Heart left ventricle (tissue), 16 donors: ENCODE measurements around the gene SOCS3. TPM values are rescaled to one million over a fixed set of nuclear protein-coding genes. Genes with fewer than 3 reads are reported as not detected.
A peak's percentile ranks its signal among the peaks of the same experiment; 100 is the strongest.

Experiments
- ATAC-seq, 4 donors: fragments of 200-7000 bp; cut with Tn5 transposase; one replicate each; pipeline ENCODE4 v1.9.1; 2020 to 2022; ENCODE audit warnings: moderate library complexity in 4 of 4, mild to moderate bottlenecking in 3 of 4, moderate number of reproducible peaks in 1 of 4
- DNase-seq, 5 donors: peaks; one replicate each; pipeline ENCODE4 v3.0.0-alpha.2; 2020
- H3K27ac ChIP-seq, 12 donors: fragments of 200-600 bp; sonication (generic) in 4 of 12; one replicate each; pipeline versions ENCODE4 v1.5.0 to v1.8.0; 2016 to 2022; ENCODE audit warnings: mild to moderate bottlenecking in 2 of 12
- H3K27me3 ChIP-seq, 9 donors: fragments of 200-600 bp; sonication (generic) in 2 of 9; one replicate each; pipeline versions ENCODE4 v1.5.1 to v1.8.0; 2016 to 2022; ENCODE audit warnings: mild to moderate bottlenecking in 3 of 9
- H3K36me3 ChIP-seq, 9 donors: fragments of 200-600 bp; sonication (generic) in 2 of 9; one replicate each; pipeline versions ENCODE4 v1.5.0 to v1.8.0; 2018 to 2022; ENCODE audit warnings: mild to moderate bottlenecking in 2 of 9
- H3K4me1 ChIP-seq, 12 donors: fragments of 200-600 bp; sonication (generic) in 4 of 12; one replicate each; pipeline versions ENCODE4 v1.5.0 to v1.8.0; 2016 to 2022; ENCODE audit warnings: mild to moderate bottlenecking in 3 of 12
- H3K4me3 ChIP-seq, 12 donors: fragments of 200-600 bp; sonication (generic) in 4 of 12; one replicate each; pipeline versions ENCODE4 v1.5.0 to v1.8.0; 2017 to 2022; ENCODE audit warnings: mild to moderate bottlenecking in 9 of 12, moderate library complexity in 4 of 12
- H3K9me3 ChIP-seq, 12 donors: fragments of 200-600 bp; sonication (generic) in 4 of 12; one replicate each; pipeline versions ENCODE4 v1.5.0 to v1.8.0; 2016 to 2022; ENCODE audit warnings: mild to moderate bottlenecking in 1 of 12
- CTCF ChIP-seq, 12 donors: fragments of 200-600 bp; sonication (generic) in 4 of 12; IDR thresholded peaks; one replicate each; pipeline versions ENCODE4 v1.5.0 to v1.8.0; 2018 to 2022; ENCODE audit warnings: antibody characterized with exemption in 12 of 12, mild to moderate bottlenecking in 5 of 12
- POLR2A ChIP-seq, 2 donors: fragments of 450-650 bp; IDR thresholded peaks; one replicate each; pipeline ENCODE4 v1.6.1; 2017; ENCODE audit warnings: antibody characterized with exemption in 2 of 2, mild to moderate bottlenecking in 2 of 2, moderate library complexity in 2 of 2
- WGBS, 4 donors: extraction: QIAGEN DNeasy Blood & Tissue Kit in 2 of 4; methylation state at CpG; one replicate each; pipeline versions ENCODE4 v1.1.5 to v1.1.7; 2013 to 2018; 5-methylcytosine and 5-hydroxymethylcytosine counted together
- intact Hi-C, 10 donors: fragments of 100-400 bp; cut with DNase I; formaldehyde crosslinking; loops; one replicate each; pipeline versions ENCODE4 v1.11.1 to v1.14.2; 2022
- polyA plus RNA-seq, 2 donors: library from polyadenylated mRNA; stranded (reverse); fragments of 200-250 nt; gene quantifications; one replicate each; pipeline ENCODE4 v1.2.3, GENCODE V29; 2013
- total RNA-seq, 9 donors: library from RNA; depleted of rRNA in 2 of 9; stranded (reverse); fragments of >200 nt in 2 of 9; fragmentation: NEBNext Ultra II Directional in 3 of 9; extraction: Animal tissue kit (Norgen Biotek cat#: 25700) in 3 of 9; gene quantifications; one replicate each; pipeline versions ENCODE4 v1.1.0 to v1.2.4, GENCODE V29; 2016 to 2023
- donor health status: ischemic (EF 13 %, LVEDD 7.1; RV severe dilation, severe dysfunction).
- donor health status: healthy with polysubstance abuse.
- donor health status: DM: no; HTN: yes; CAD: no.
- donor health status: DM: no; HTN: no; CAD: no.
- donor health status: ischemic (EF 25% LVEDD 6.9; RV normal size, moderate dysfunction).
- donor health status: ischemic (EF 25% LVEDD 5.7; RV mildly dilated, moderate dysfunction).
- donor health status: healthy.
- donor health status: DM: yes; HTN: yes; CAD: no.
- donor health status: ischemic (EF 35%, LVEDD 5.7; RV mildly dilated, moderate dysfunction).
- donor health status: nonischemic (EF 11% LVEDD 7.7; RV severe dilation, severe dysfunction).
- donor health status: DM: yes; HTN: yes; CAD: no.
- donor health status: PGD.
- donor health status: ischemic (EF 29% LVEDD 5.4; RV normal size, mild dysfunction).
- donor health status: nonischemic (EF 23%, LVEDD 6.1; RV moderate dilation, normal function).

Gene SOCS3
- total and polyA plus RNA-seq, 11 donors = 4.6 to 134 (median 15.9) TPM

GRCh38 chr17:78364436-78365281 is 4.8 kb upstream of the SOCS3 start:
- Histone ChIP-seq H3K9me3 (no peaks in the 10 kb centered on the region), H3K4me3 (no peak overlapping the region), H3K27me3 (no peaks in the 10 kb centered on the region), H3K27ac (peak overlapping the region in 2 of 12 donors; percentile 63 to 75), H3K36me3 (no peaks in the 10 kb centered on the region), H3K4me1 (peaks cover 0 to 34% (median 16%) of the 10 kb centered on the region in 12 donors)
- DNase-seq = peak in 1 of 5 donors; percentile 9
- intact Hi-C loops = loop anchor here in 4 of 10 donors (5.0 kb wide), 3 partner anchors 58 to 77 kb away; no protein-coding TSS in a partner anchor
- 74 to 92% (median 80%) methylated on average over 24 to 26 of the region's 26 CpGs for WGBS, 4 donors
- TF ChIP-seq CTCF (IDR thresholded peaks at IDR 0.05) = no peak
- no peak for TF ChIP-seq POLR2A (IDR thresholded peaks at IDR 0.05)
- ATAC-seq = no peak

GRCh38 chr17:78362671-78363070 is 2.8 kb upstream of the SOCS3 start:
- Histone ChIP-seq H3K27ac (no peak overlapping the region), H3K4me3 (no peak overlapping the region), H3K4me1 (peaks cover 0 to 46% (median 27%) of the 10 kb centered on the region in 12 donors), H3K27me3 (no peaks in the 10 kb centered on the region), H3K36me3 (peaks cover 0 to 17% (median 9%) of the 10 kb centered on the region in 9 donors), H3K9me3 (no peaks in the 10 kb centered on the region)
- no peak for DNase-seq
- TF ChIP-seq CTCF (IDR thresholded peaks at IDR 0.05) (no peak), POLR2A (IDR thresholded peaks at IDR 0.05) (no peak)
- ATAC-seq = no peak
- 82 to 88% (median 84%) methylated on average over 7 of the region's 7 CpGs for WGBS, 4 donors
- intact Hi-C loops = loop anchor here in 4 of 10 donors (5.0 kb wide), 3 partner anchors 60 to 75 kb away; no protein-coding TSS in a partner anchor

- H3K27ac ChIP-seq = no peak overlapping the region
- 96 to 98% (median 97%) methylated on average over 5 of the region's 5 CpGs for WGBS, 4 donors
- no peaks in the 10 kb centered on the region for H3K27me3 ChIP-seq
- no peak for DNase-seq
- H3K9me3 ChIP-seq = no peaks in the 10 kb centered on the region
- H3K4me3 ChIP-seq = no peak overlapping the region
- peaks cover 0 to 50% (median 32%) of the 10 kb centered on the region in 12 donors for H3K4me1 ChIP-seq
- TF ChIP-seq CTCF (IDR thresholded peaks at IDR 0.05) (no peak), POLR2A (IDR thresholded peaks at IDR 0.05) (no peak)
- ATAC-seq = no peak
- peaks cover 0 to 21% (median 13%) of the 10 kb centered on the region in 9 donors for H3K36me3 ChIP-seq
- intact Hi-C loops = loop anchor here in 4 of 10 donors (5.0 kb wide), 3 partner anchors 60 to 75 kb away; no protein-coding TSS in a partner anchor
These were observed 2.4 kb upstream of the SOCS3 start for GRCh38 chr17:78362232-78362631.

- peak overlapping the region in 4 of 12 donors; percentile 95 to 100 (median 96) for H3K27ac ChIP-seq
- no peak for ATAC-seq
- peaks cover 0 to 56% (median 40%) of the 10 kb centered on the region in 12 donors for H3K4me1 ChIP-seq
- H3K4me3 ChIP-seq = peak overlapping the region in 1 of 12 donors; percentile 90
- WGBS, 4 donors = 62 to 69% (median 64%) methylated on average over 10 to 12 of the region's 12 CpGs
- intact Hi-C loops = loop anchor here in 9 of 10 donors (1.0 to 5.0 kb wide), 7 partner anchors 36 to 74 kb away; no protein-coding TSS in a partner anchor
- H3K27me3 ChIP-seq = no peaks in the 10 kb centered on the region
- no peak for DNase-seq
- peaks cover 0 to 31% (median 16%) of the 10 kb centered on the region in 9 donors for H3K36me3 ChIP-seq
- TF ChIP-seq POLR2A (IDR thresholded peaks at IDR 0.05) (no peak), CTCF (IDR thresholded peaks at IDR 0.05) (no peak)
- no peaks in the 10 kb centered on the region for H3K9me3 ChIP-seq
These were observed 1.4 kb upstream of the SOCS3 start for GRCh38 chr17:78361225-78361701.
